Ovary (tissue), 9 donors: ENCODE results near the gene ZNF385D. TPM values are rescaled to one million over a fixed set of nuclear protein-coding genes. Genes with fewer than 3 reads are reported as not detected.

Source experiments
- DNase-seq, 5 donors: peaks; one replicate each; pipeline ENCODE4 v3.0.0-alpha.2; 2019 to 2020
- H3K27ac ChIP-seq, 2 donors: fragments of 200-600 bp; one replicate each; pipeline versions ENCODE4 v1.5.1 to v1.8.0; 2019 to 2022
- H3K27me3 ChIP-seq: fragments of 200-600 bp; one replicate; pipeline ENCODE4 v1.8.0; 2022
- H3K36me3 ChIP-seq: fragments of 200-600 bp; sonication (generic); one replicate; pipeline ENCODE4 v1.5.1; 2019
- H3K4me1 ChIP-seq: one replicate; pipeline ENCODE4 v1.8.1; 2013; ENCODE audit warnings: mild to moderate bottlenecking, moderate library complexity; ENCODE audit not compliant: insufficient read depth
- H3K4me3 ChIP-seq: fragments of 200-600 bp; sonication (generic); one replicate; pipeline ENCODE4 v1.5.1; 2017
- H3K9me3 ChIP-seq, 2 donors: fragments of 200-600 bp in 1 of 2; sonication (generic) in 1 of 2; one replicate each; pipeline versions ENCODE4 v1.5.1 to v1.8.1; 2013 to 2019; ENCODE audit warnings: mild to moderate bottlenecking in 1 of 2, moderate library complexity in 1 of 2
- EP300 ChIP-seq: sonication (generic); formaldehyde crosslinking; IDR thresholded peaks from one replicate; pipeline ENCODE4 v1.6.1; 2017; ENCODE audit warnings: antibody characterized with exemption
- POLR2A ChIP-seq: fragments of 450-650 bp; IDR thresholded peaks from one replicate; pipeline ENCODE4 v1.6.1; 2017; ENCODE audit warnings: antibody characterized with exemption, mild to moderate bottlenecking, moderate library complexity
- WGBS, 3 donors: extraction: QIAGEN DNeasy Blood & Tissue Kit in 1 of 3; methylation state at CpG; one replicate each; pipeline versions ENCODE4 v1.1.5 to v1.1.7; 2013 to 2017; 5-methylcytosine and 5-hydroxymethylcytosine counted together
- intact Hi-C, 4 donors: fragments of 100-400 bp; cut with DNase I; formaldehyde crosslinking; loops; one replicate each; pipeline versions ENCODE4 v1.11.0 to v1.15.1; 2022 to 2023
- polyA plus RNA-seq, 2 donors: library from polyadenylated mRNA; stranded (reverse); fragments of 200-250 nt in 1 of 2; fragments of 350-450 nt in 1 of 2; fragmentation: Illumina TruSeq in 1 of 2; extraction: RNeasy Lipid Tissue Mini Kit (QIAGEN cat#74804) in 1 of 2; gene quantifications; one replicate each; pipeline ENCODE4 v1.2.3, GENCODE V29; 2013 to 2014
- total RNA-seq, 7 donors: library from RNA; depleted of rRNA in 2 of 7; stranded (reverse); fragments of >200 nt in 2 of 7; fragmentation: NEBNext Ultra II Directional in 3 of 7; extraction: Animal tissue kit (Norgen Biotek cat#: 25700) in 3 of 7; gene quantifications; one replicate each; pipeline versions ENCODE4 v1.1.0 to v1.2.4, GENCODE V29; 2016 to 2023
- TF ChIP-seq, protein P1 (sequence below), 3 donors: fragments of 450-650 bp in 2 of 3; fragments of 200-600 bp in 1 of 3; IDR thresholded peaks; one replicate each; pipeline versions ENCODE4 v1.5.1 to v1.8.0; 2016 to 2022; ENCODE audit warnings: antibody characterized with exemption in 3 of 3, mild to moderate bottlenecking in 1 of 3
- donor health status: DM: no; HTN: no; CAD: no; lungs with moderate emphysema.
- donor health status: DM: no; HTN: no; CAD: no.
- donor health status: Bipolar disorder and iron deficiency.
- donor health status: DM: yes; HTN: yes; CAD: no.
- donor health status: DM: no; HTN: no; CAD: no.
- donor health status: DM: yes; HTN: yes; CAD: no.

The ZNF385D gene
- total and polyA plus RNA-seq, 9 donors = 0.33 to 9.3 (median 2.6) TPM

DNA sequence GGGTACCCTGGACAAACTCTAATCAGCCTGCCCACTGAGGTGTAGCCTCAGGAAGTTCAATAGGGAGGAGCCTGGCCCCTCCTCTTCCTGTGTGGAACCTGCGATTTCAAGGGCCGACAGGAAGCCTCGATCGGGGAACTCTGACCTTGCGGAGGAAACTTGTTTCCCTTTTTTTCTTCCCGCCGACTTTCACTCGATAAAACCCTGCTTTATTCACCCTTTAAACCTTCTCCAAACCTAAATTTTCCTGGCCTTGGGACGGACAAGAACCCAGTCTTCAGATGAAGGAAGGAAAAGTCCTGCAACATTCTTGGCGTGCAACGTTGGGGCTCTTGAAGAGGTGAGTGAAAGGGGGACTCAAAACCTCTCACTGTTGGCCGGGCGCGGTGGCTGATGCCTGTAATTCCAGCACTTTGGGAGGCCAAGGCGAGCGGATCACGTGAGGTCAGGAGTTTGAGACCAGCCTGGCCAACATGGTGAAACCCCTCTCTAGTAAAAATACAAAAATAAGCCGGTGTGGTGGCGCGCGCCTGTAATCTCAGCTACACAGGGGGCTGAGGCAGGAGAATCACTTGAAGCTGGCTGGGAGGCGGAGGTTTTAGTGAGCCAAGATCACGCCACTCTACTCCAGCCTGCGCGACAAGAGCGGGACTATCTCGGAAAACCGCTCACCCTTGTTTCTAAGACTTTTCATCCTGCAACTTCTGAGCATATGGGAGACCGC, 208.2 kb downstream of the ZNF385D start:
- Histone ChIP-seq H3K9me3 (no peaks in the 10 kb centered on the region), H3K4me3 (no peak overlapping the region), H3K4me1 (no peaks in the 10 kb centered on the region), H3K27ac (no peak overlapping the region), H3K27me3 (no peaks in the 10 kb centered on the region), H3K36me3 (no peaks in the 10 kb centered on the region)
- no peak for TF ChIP-seq EP300
- no peak for TF ChIP-seq POLR2A
- TF ChIP-seq, protein P1, sequence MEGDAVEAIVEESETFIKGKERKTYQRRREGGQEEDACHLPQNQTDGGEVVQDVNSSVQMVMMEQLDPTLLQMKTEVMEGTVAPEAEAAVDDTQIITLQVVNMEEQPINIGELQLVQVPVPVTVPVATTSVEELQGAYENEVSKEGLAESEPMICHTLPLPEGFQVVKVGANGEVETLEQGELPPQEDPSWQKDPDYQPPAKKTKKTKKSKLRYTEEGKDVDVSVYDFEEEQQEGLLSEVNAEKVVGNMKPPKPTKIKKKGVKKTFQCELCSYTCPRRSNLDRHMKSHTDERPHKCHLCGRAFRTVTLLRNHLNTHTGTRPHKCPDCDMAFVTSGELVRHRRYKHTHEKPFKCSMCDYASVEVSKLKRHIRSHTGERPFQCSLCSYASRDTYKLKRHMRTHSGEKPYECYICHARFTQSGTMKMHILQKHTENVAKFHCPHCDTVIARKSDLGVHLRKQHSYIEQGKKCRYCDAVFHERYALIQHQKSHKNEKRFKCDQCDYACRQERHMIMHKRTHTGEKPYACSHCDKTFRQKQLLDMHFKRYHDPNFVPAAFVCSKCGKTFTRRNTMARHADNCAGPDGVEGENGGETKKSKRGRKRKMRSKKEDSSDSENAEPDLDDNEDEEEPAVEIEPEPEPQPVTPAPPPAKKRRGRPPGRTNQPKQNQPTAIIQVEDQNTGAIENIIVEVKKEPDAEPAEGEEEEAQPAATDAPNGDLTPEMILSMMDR (IDR thresholded peaks at IDR 0.05) = no peak
- no peak for DNase-seq
- intact Hi-C loops = no loop called here
- 87 to 90% (median 90%) methylated on average over 29 of the region's 29 CpGs for WGBS, 3 donors

DNA sequence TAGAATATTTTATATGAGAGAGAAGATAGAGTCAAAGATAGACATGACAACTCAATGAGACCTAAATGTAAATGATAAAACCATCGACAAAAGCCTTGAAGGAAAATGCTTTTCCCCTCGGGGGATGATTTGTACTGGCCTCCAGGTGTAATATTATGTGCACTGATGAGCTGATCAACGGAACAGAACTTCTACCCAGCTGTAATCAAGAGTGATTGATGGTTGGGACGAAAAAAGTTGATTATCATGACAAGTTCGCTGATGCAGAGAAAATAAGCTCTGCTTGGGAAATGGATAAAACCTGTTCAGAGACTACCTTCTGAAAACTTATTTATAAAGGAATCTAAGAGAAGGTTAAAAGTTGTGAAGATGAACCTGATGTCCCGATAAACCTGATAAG, 210.7 kb downstream of the ZNF385D start:
- no peak overlapping the region for H3K27ac ChIP-seq
- intact Hi-C loops = no loop called here
- TF ChIP-seq POLR2A = no peak
- H3K27me3 ChIP-seq = no peaks in the 10 kb centered on the region
- H3K9me3 ChIP-seq = no peaks in the 10 kb centered on the region
- 90 to 94% (median 92%) methylated on average over 6 of the region's 6 CpGs for WGBS, 3 donors
- DNase-seq = no peak
- H3K36me3 ChIP-seq = no peaks in the 10 kb centered on the region
- H3K4me3 ChIP-seq = no peak overlapping the region
- no peaks in the 10 kb centered on the region for H3K4me1 ChIP-seq

DNA sequence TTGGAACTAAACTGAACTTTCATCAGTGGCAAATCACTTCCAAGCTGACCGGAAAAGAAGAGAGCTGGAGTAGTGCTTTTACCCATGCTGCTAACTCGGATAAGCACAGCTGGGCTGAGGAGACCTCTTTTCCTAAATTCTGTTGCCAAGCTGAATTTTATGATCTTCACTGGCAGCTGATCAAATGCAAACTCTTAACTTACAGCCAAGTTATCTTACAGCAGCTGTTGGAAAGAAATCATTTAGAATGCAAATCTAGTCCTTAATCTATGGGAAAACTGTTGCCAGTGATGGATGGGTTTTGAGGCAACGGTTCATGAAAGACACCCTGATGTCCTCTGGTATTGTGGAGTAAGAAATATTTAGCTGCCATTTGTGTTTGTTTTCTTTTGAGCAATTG, 216.5 kb downstream of the ZNF385D start:
- Histone ChIP-seq H3K36me3 (no peaks in the 10 kb centered on the region), H3K4me3 (no peak overlapping the region), H3K4me1 (no peaks in the 10 kb centered on the region), H3K27me3 (no peaks in the 10 kb centered on the region), H3K27ac (no peak overlapping the region), H3K9me3 (no peaks in the 10 kb centered on the region)
- TF ChIP-seq EP300 (no peak), POLR2A (no peak)
- TF ChIP-seq, protein P1 (IDR thresholded peaks at IDR 0.05) = no peak
- intact Hi-C loops = no loop called here
- WGBS, 3 donors = 27 to 36% (median 29%) methylated on average over 3 of the region's 3 CpGs
- DNase-seq = no peak

DNA sequence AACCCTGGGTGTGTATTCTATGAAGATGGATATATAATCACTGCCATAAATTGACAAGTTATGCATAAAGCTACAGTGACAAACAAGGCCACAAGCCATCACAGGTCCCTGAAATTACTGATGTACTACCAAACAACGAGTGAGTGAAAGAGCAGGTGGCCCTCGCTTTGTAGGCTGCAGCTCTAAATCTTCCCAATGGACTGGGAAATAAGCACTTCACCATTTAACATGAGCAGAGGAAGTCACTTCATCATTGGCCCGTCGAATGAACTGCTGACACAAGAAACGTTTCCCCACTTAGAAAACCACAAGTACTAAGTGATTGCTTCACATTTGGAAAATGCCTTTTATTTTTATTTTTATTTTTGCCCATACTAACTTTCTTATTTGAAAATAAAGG, 218.0 kb downstream of the ZNF385D start:
- Histone ChIP-seq H3K27ac (no peak overlapping the region), H3K4me3 (no peak overlapping the region), H3K9me3 (no peaks in the 10 kb centered on the region), H3K4me1 (no peaks in the 10 kb centered on the region), H3K36me3 (no peaks in the 10 kb centered on the region), H3K27me3 (no peaks in the 10 kb centered on the region)
- WGBS, 3 donors = 78 to 88% (median 85%) methylated on average over 5 of the region's 5 CpGs
- intact Hi-C loops = no loop called here
- no peak for DNase-seq
- no peak for TF ChIP-seq EP300
- TF ChIP-seq, protein P1 (IDR thresholded peaks at IDR 0.05) = no peak

DNA sequence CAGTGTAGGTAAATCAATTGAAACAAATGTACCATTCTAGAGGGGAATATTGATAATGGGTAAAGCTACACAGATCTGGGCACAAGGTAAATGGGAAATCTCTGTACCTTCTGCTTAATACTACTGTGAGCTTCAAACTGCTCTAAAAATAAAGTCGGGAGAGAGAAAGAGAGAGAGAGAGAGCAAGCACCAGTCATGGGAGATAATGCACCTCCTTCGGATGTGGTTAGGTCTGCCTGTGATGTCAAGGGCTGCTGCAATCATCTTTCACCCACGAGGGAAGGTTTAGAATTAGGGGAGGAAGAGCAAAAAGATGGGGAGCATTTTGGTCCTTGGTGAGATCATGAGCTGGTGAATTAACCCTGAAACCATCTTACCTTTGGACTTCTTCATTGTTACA, 219.1 kb downstream of the ZNF385D start:
- H3K27me3 ChIP-seq = no peaks in the 10 kb centered on the region

More for the DNA sequence above, 219.1 kb downstream of the ZNF385D start:
- TF ChIP-seq, protein P1 (IDR thresholded peaks at IDR 0.05) = no peak
- TF ChIP-seq EP300 (no peak), POLR2A (no peak)
- DNase-seq = no peak
- H3K36me3 ChIP-seq = no peaks in the 10 kb centered on the region
- no peaks in the 10 kb centered on the region for H3K4me1 ChIP-seq
- no peak overlapping the region for H3K4me3 ChIP-seq
- intact Hi-C loops = no loop called here
- no peak overlapping the region for H3K27ac ChIP-seq
- no peaks in the 10 kb centered on the region for H3K9me3 ChIP-seq
- WGBS, 3 donors = 67 to 81% (median 72%) methylated on average over 3 of the region's 3 CpGs
